Stimulated activated CD4-positive, alpha-beta T cell treated with anti-CD3 and anti-CD28 coated beads, Interleukin-1b, Interleukin-23, amount 100 ng/mL, for 24 hours (primary cell): ENCODE results near the gene HTRA1.

Source experiments
- DNase-seq, 4 experiments: peaks; one replicate each; pipeline ENCODE4 v3.0.0-alpha.2; 2020; ENCODE audit warnings: low read depth in 4 of 4, low spot score in 1 of 4

HTRA1 gene

DNA sequence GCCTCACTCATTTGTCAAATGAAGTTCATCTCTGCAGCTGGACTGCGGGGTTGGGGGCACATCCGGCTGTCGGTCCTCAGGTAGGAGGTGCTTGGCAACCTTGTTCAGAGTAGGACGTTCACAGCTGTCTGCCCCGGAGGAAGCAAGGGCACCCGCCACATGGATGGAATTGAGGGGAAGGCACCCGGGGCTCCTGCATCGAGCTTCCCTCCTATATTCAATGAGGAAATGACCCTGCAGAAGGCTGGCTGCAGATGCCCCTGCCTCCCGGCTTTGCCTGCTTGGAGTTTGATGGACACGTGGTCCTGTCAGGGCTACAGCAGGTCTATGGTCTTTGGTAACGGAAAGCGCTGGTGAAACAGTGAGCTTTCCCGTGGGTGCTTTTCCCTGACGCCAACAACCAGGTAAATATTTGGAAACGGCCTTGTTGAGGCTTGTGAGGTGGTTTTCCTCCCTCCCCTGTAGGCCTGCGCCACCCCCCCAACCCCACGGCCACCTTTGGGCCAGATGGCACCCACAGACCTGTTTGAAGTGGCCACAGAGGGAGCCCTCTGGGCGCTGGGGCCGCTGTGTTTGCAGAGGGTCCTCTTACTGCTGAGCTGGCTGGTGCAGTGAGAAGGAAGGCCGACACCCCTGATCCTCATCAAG lies 32.9 kb downstream of the HTRA1 start:
- DNase-seq: no peak

GRCh38 chr10:122494833-122495232 lies 33.5 kb downstream of the HTRA1 start:
- no peak for DNase-seq

GRCh38 chr10:122495406-122496340 lies 34.3 kb downstream of the HTRA1 start:
- no peak for DNase-seq

DNA sequence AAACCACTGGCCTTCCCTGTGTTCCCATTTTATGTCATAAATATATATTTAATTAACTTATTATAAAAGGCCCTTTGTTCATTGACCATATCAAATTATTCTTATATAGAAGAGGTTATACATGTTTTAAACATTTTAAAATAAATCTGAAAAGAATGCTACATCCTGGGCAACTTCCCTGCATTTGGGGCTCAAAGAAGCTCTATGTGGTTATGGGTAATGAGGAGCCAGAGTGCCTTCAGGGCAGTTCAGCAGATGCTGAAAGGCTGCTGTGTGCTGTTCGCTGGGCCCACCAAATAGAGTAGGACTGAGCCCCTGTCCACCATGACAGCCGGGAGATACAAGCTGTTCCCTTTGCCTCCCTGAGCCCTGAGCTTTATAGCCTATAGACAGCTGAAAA lies 35.9 kb downstream of the HTRA1 start:
- DNase-seq: no peak

DNA sequence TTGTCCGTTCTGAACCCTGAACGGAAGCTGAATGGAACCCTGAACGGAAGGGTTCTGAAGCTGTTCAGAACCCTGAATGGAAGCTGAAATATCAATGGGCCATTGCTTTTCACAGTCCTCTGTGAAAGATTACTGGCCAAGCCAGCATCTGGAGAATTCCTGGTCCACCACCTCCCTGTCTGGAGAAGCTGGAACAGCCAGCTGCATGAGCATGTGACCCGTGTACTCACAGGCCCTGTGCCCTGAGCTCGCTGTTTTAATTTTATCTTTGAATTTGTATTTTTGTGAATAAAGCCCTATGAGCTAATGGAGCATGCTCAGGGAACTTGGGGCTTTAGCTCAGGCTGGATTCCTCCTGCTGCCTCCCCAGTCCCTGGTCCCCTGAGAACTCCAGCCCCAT lies 37.2 kb downstream of the HTRA1 start:
- no peak for DNase-seq

- no peak for DNase-seq
These were observed 37.7 kb downstream of the HTRA1 start for GRCh38 chr10:122499012-122499411.

DNA sequence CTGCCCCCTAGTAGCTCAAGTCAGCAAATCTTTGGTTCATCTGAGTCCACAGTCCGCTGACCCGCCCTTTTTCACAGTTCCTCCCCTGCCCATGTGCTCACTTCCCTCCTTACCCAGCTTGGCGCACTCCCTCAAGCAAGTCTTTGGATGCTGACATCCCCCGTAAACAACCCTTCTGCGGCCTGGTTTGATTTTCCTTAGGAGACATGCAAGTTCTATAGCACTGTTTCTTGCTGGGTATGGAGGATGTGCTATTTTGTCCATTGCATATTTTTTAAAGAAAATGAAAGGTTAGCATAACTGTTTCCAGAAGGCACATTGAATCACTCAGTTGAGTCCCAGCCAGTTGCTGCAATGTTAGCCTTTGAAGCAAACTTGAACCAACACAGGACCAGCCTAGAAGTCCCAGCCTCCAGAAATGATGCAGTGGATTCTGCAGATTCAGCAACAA lies 38.2 kb downstream of the HTRA1 start:
- DNase-seq: no peak

GRCh38 chr10:122500194-122500593 lies 38.8 kb downstream of the HTRA1 start:
- no peak for DNase-seq

DNA sequence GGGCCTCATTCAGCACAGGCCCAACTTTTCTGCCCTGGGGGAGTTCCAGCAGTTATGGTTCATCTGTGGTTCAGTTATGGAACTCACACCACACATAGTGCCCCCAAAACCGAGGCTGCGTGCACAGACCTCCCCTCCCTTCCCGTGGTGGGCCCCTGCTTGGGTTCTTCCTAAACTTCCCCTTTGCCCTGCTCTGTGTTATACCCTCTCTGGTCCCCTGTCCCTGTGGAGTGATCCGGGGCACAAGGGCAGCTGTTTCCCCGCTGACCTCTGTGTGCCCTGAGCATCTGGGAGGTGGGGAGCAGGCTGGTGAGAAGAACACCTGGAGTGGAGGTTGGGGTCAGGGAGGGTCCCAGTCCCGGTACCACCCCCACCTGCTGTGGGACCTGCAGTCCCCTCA lies 39.4 kb downstream of the HTRA1 start:
- no peak for DNase-seq

- no peak for DNase-seq
These were observed 41.7 kb downstream of the HTRA1 start for GRCh38 chr10:122503012-122503411.

- DNase-seq: no peak
These were observed 42.7 kb downstream of the HTRA1 start for GRCh38 chr10:122503886-122504609.

- no peak for DNase-seq
These were observed 43.2 kb downstream of the HTRA1 start for GRCh38 chr10:122504610-122504950.

DNA sequence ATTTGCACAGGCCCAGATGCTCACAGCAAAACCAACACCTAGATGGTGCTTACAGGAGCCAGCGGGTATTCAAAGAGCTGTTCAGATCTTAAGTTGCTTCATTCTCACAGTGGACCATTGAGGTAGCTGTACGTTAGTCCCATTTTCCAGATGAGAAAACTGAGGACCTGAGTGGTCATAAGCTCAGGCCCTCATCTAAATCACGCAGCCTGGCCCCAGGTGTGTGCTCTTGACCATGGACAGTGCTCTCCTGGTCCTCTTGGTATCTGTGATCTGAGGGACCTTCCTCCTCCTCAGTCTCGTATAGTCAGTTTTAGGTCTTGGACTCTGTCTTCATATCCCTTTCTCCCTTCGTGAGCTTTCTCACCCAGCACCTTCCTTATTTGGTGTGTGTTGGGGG lies 43.7 kb downstream of the HTRA1 start:
- DNase-seq: no peak

DNA sequence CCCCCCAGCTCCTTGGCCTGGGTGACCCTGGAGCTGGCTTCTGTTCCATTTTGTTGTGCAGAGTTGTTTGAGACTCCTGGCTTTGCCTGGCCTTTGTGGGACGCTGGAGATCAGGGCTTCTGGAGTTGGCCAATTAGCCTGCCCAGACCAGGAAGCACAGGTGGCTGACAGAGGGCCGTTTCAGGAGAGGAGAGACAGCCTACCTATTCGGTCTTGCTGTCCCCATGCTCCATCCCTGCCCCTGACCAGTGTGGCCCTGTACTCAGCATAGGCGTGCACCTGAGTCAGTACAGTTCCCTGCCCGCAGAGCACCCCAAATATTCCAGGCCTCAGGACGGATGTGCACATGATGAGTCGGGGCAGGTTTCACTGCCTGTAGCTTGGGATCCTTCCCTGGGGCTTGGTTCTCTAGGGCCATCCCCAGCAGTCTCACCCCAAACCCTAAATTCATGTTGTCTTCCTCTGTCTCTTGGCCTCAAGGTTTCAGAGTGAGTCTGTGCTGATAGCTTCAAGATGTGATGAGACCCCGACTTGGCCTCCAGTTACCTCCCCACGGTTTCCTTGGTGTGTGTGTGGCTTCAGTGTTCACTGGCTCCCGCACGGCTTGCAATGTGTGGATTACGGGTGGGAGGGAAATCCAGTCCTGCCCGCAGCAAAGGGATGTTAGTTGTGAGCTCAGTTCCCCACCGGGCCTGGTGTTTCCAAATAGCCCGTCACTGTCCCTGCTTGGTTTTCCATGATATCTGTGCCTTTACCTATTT lies 44.7 kb downstream of the HTRA1 start:
- DNase-seq: no peak

DNA sequence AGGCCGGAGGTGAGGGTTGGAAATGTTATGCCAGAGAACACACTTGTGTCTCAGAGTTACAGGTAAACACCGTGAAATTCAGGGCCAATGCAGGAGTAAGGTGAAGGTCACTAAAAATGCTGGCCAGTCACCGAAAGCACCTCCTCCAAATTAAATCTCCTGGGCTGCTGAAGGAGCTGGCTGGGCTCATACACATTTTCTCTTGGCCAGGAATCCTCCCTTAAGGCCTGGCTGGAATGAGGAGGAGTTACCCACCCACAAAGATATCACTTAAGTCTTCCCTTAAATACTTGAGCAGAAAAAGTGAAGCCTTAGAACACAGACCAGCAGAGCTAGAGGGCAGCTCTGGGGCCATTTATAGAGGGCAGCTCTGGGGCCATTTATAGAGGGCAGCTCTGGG lies 46.3 kb downstream of the HTRA1 start:
- DNase-seq: no peak

GRCh38 chr10:122508021-122508420 lies 46.7 kb downstream of the HTRA1 start:
- DNase-seq: no peak

DNA sequence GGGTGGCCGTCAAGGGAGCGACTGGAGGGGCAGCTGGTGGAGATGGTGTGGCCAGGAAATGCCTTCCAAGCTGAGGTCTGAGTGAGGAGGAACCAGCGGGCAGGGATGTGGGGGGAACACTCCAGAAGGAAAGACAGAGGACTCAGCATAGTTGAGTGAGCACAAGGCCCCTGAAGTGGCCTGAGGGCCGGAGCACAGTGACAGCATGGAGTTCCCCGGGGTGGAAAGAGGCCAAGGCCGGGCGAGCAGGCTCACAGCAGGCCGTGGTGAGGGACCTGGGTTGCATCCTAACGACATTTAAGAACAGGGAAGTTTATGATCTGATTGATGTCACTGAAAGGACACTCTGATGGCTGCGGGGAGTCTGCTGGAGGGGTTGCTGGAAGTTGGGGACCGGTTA lies 48.0 kb downstream of the HTRA1 start:
- DNase-seq: no peak

DNA sequence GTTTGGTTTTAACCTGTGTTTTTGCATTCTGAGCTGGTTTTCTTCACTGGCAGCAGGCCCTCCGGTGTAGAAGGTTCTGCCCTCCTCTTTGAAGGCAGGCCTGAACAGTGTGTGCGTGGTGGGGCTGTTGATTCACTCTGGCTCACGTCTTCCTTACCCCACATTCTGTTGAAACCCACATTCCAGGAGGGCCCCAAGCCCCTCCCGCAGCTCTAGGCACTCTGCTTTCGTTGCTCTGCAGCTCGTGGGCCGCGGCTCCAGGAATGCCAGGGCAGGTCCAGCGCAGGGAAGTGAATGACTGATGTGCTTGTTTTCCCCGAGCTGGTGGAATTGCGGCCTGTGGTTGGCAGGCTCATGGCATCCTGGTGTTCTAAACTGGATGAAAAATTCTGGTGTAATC lies 49.0 kb downstream of the HTRA1 start:
- DNase-seq: no peak

GRCh38 chr10:122510736-122511135 lies 49.4 kb downstream of the HTRA1 start:
- DNase-seq: no peak

DNA sequence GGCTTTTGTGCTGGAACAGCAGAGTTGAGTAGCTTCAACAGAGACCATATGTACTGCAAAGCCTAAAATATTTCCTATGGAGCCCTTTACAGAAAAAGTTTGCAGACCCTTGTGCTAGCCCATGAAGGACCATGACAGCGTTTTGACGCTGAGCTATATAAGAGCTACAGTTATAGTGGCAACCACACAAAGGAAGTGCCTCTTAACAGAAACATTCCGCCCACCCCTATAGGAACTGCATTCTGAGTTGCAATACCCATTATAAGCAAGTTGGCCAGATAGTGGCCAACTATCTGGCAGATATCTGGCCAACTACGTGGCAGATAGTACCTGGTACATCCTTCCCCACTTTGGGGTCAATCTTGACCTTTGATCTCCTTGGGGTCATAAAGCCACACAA lies 51.7 kb downstream of the HTRA1 start:
- DNase-seq: no peak
